Right lobe of liver (tissue), 6 donors: ENCODE measurements around the gene NDUFAB1. TPM values are rescaled to one million over a fixed set of nuclear protein-coding genes. Genes with fewer than 3 reads are reported as not detected.
"Not testable (repeated sequence)": the region's sequence is repeated elsewhere in the genome, so short reads cannot be mapped to it uniquely, and the experiment has no call there.

Experiments
- ATAC-seq, 4 donors: fragments of 200-7000 bp; cut with Tn5 transposase; one replicate each; pipeline ENCODE4 v1.9.1; 2020; ENCODE audit warnings: mild to moderate bottlenecking in 4 of 4, moderate library complexity in 4 of 4
- DNase-seq, 3 donors: peaks; one replicate each; pipeline ENCODE4 v3.0.0-alpha.2; 2020
- H3K27ac ChIP-seq, 3 donors: fragments of 200-600 bp; one replicate each; pipeline ENCODE4 v1.8.0; 2022
- H3K27me3 ChIP-seq, 2 donors: fragments of 200-600 bp; one replicate each; pipeline ENCODE4 v1.8.0; 2022
- H3K36me3 ChIP-seq, 4 donors: fragments of 200-600 bp; sonication (generic) in 1 of 4; one replicate each; pipeline versions ENCODE4 v1.5.1 to v1.8.0; 2017 to 2022; ENCODE audit warnings: control low read depth in 1 of 4
- H3K4me1 ChIP-seq, 4 donors: fragments of 200-600 bp; sonication (generic) in 1 of 4; one replicate each; pipeline versions ENCODE4 v1.5.1 to v1.8.0; 2017 to 2022; ENCODE audit warnings: control low read depth in 1 of 4
- H3K4me3 ChIP-seq, 3 donors: fragments of 200-600 bp; one replicate each; pipeline ENCODE4 v1.8.0; 2022
- H3K9me3 ChIP-seq, 4 donors: fragments of 200-600 bp; sonication (generic) in 1 of 4; one replicate each; pipeline versions ENCODE4 v1.5.1 to v1.8.0; 2017 to 2022; ENCODE audit warnings: control low read depth in 1 of 4
- POLR2A ChIP-seq: fragments of 450-650 bp; IDR thresholded peaks from one replicate; pipeline ENCODE4 v1.6.1; 2017; ENCODE audit warnings: antibody characterized with exemption, mild to moderate bottlenecking
- WGBS: methylation state at CpG from one replicate; pipeline ENCODE4 v1.1.6; 2018; ENCODE audit warnings: low coverage, low lambda C conversion rate; ENCODE audit not compliant: insufficient coverage; ENCODE audit errors: missing lambda C conversion rate; 5-methylcytosine and 5-hydroxymethylcytosine counted together
- intact Hi-C, 2 donors: fragments of 100-400 bp; cut with DNase I; formaldehyde crosslinking; loops; one replicate each; pipeline versions ENCODE4 v1.11.2 to v1.14.1; 2022
- total RNA-seq, 6 experiments: library from RNA; depleted of rRNA in 2 of 6; stranded (reverse); fragments of >200 nt in 2 of 6; fragmentation: NEBNext Ultra II Directional in 3 of 6; extraction: Animal tissue kit (Norgen Biotek cat#: 25700) in 3 of 6; gene quantifications; one replicate each; pipeline versions ENCODE4 v1.1.0 to v1.2.4, GENCODE V29; 2016 to 2023
- TF ChIP-seq, protein P1 (sequence below), 4 donors: fragments of 200-600 bp in 3 of 4; fragments of 450-650 bp in 1 of 4; IDR thresholded peaks; one replicate each; pipeline versions ENCODE4 v1.5.1 to v1.8.0; 2016 to 2022; ENCODE audit warnings: antibody characterized with exemption in 4 of 4, mild to moderate bottlenecking in 2 of 4
- donor health status: DM: no; HTN: yes; CAD: no.
- donor health status: DM: no; HTN: no; CAD: no.
- donor health status: DM: no; HTN: no; CAD: no.
- donor health status: DM: no; HTN: yes; CAD: no.
- donor health status: DM: no; HTN: yes; CAD: no.

NDUFAB1 gene
- total RNA-seq, 6 experiments from 2014 or later, result 53.9 to 87.3 (median 63.9) TPM

DNA sequence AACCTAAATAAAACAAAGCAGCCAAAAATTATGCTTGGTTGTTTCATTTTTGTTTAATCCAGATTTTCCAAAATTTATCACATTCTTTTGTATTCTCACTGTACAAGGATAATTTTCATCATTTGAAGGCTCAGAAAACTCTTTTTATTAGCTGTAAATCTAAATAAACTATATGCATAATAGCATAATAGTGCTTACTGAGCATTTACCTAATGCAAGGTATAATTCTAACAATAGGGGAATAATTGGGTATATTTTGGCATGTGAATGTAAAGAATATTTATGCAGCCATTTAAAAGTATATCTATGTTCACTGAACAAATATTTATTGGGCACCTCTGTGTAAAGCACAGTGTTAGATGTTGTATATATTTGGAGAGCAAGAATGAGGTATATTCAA, 28.0 kb upstream of the NDUFAB1 start:
- ATAC-seq (no peak), DNase-seq (no peak)
- peaks cover 4 to 62% (median 26%) of the 10 kb centered on the region in 4 donors for H3K36me3 ChIP-seq
- TF ChIP-seq POLR2A, result no peak
- TF ChIP-seq, protein P1, sequence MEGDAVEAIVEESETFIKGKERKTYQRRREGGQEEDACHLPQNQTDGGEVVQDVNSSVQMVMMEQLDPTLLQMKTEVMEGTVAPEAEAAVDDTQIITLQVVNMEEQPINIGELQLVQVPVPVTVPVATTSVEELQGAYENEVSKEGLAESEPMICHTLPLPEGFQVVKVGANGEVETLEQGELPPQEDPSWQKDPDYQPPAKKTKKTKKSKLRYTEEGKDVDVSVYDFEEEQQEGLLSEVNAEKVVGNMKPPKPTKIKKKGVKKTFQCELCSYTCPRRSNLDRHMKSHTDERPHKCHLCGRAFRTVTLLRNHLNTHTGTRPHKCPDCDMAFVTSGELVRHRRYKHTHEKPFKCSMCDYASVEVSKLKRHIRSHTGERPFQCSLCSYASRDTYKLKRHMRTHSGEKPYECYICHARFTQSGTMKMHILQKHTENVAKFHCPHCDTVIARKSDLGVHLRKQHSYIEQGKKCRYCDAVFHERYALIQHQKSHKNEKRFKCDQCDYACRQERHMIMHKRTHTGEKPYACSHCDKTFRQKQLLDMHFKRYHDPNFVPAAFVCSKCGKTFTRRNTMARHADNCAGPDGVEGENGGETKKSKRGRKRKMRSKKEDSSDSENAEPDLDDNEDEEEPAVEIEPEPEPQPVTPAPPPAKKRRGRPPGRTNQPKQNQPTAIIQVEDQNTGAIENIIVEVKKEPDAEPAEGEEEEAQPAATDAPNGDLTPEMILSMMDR (IDR thresholded peaks at IDR 0.05), result no peak
- no peaks in the 10 kb centered on the region for H3K9me3 ChIP-seq
- H3K27ac ChIP-seq, result no peak overlapping the region
- no peaks in the 10 kb centered on the region for H3K27me3 ChIP-seq
- no peaks in the 10 kb centered on the region for H3K4me1 ChIP-seq
- H3K4me3 ChIP-seq, result no peak overlapping the region
- intact Hi-C loops, result no loop called here

DNA sequence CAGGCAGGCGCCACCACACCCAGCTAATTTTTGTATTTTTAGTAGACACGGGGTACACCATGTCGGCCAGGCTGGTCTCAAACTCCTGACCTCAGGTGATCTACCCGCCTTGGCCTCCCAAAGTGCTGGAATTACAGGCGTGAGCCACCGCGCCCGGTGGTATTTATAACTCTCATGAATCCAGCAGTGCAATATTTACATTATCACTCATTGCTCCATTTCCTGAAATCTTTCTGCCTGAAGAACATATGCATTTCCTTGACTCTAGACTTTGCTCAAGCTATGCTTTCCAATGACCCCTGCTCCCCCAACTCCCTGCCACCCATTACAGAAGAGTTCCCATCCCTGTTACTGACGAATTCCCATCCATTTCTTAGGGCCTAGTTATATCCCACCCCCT, 19.7 kb upstream of the NDUFAB1 start:
- intact Hi-C loops, result no loop called here
- Histone ChIP-seq H3K9me3 (no peaks in the 10 kb centered on the region), H3K4me3 (no peak overlapping the region), H3K27ac (no peak overlapping the region), H3K36me3 (peaks cover 4 to 23% (median 10%) of the 10 kb centered on the region in 4 donors), H3K4me1 (no peaks in the 10 kb centered on the region), H3K27me3 (no peaks in the 10 kb centered on the region)
- no peak for ATAC-seq
- WGBS, result 100% methylated on average over 6 of the region's 9 CpGs
- DNase-seq, result no peak
- no peak for TF ChIP-seq POLR2A
- TF ChIP-seq, protein P1 (IDR thresholded peaks at IDR 0.05), result no peak

DNA sequence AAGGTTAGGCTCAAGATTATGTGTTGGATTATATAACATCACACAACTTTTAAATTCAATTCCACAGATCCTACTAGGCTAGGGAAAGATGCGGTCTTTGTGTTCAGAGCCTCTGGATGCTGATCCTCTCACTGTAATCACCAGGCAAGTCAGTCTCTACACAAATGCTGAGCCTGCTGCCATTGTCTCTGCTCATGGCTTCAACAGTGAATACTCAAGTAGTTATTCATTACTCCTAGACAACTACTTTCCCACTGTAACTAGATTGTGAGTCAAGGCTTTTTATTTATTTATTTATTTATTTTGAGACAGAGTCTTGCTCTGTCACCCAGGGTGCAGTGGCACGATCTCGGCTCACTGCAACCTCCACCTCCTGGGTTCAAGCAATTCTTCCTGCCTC, 15.8 kb upstream of the NDUFAB1 start:
- H3K9me3 ChIP-seq, result no peaks in the 10 kb centered on the region
- H3K36me3 ChIP-seq, result peaks cover 0 to 14% (median 2%) of the 10 kb centered on the region in 4 donors
- intact Hi-C loops, result no loop called here
- ATAC-seq, result no peak
- DNase-seq, result no peak
- no peaks in the 10 kb centered on the region for H3K27me3 ChIP-seq
- H3K4me3 ChIP-seq, result no peak overlapping the region
- TF ChIP-seq, protein P1 (IDR thresholded peaks at IDR 0.05), result no peak
- TF ChIP-seq POLR2A, result no peak
- 89% methylated on average over 3 of the region's 3 CpGs for WGBS
- no peak overlapping the region for H3K27ac ChIP-seq
- H3K4me1 ChIP-seq, result no peaks in the 10 kb centered on the region

DNA sequence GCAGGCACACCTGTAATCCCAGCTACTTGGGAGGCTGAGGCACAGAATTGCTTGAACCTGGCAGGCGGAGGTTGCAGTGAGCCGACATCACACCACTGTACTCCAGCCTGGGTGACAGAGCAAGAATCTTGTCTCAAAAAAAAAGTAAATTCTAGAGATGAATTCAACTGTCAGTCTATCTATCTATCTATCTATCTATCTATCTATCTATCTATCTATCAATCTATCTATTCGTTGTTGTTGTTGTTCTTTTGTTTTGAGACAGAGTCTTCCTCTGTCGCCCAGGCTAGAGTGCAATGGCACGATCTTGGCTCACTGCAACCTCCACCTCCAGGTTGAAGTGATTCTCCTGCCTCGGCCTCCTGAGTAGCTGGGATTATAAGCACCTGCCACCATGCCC, 14.8 kb upstream of the NDUFAB1 start:
- DNase-seq, H3K4me3 ChIP-seq, H3K27me3 ChIP-seq, intact Hi-C loops, H3K9me3 ChIP-seq, H3K27ac ChIP-seq, ATAC-seq, H3K4me1 ChIP-seq: not testable (repeated sequence)
- WGBS, result 94% methylated on average over 5 of the region's 6 CpGs
- H3K36me3 ChIP-seq, result peaks cover 0 to 14% (median 2%) of the 10 kb centered on the region in 4 donors

DNA sequence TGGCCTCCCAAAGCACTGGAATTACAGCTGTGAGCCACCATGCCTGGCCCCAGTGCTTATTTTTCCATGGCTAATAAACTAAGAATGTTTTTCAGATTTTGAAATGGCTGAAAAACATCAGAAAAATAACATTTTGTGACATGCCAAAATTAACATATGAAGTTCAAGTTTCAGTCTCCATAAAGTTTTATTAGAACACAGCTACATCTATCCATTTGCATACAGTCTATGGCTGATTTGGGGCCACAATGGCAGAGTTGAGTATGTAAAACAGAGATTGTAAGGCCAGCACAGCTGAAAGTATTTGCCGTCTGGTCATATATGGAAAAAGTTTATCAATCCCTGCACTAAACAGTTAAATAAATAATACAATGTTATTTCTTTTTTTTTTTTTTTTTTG, 13.8 kb upstream of the NDUFAB1 start:
- ATAC-seq, result no peak
- intact Hi-C loops, result no loop called here
- no peak overlapping the region for H3K4me3 ChIP-seq
- 94% methylated on average over 1 of the region's 1 CpG for WGBS
- no peaks in the 10 kb centered on the region for H3K9me3 ChIP-seq
- DNase-seq, result no peak
- no peaks in the 10 kb centered on the region for H3K4me1 ChIP-seq
- no peak overlapping the region for H3K27ac ChIP-seq
- peaks cover 0 to 14% (median 2%) of the 10 kb centered on the region in 4 donors for H3K36me3 ChIP-seq
- no peak for TF ChIP-seq POLR2A
- TF ChIP-seq, protein P1 (IDR thresholded peaks at IDR 0.05), result no peak
- no peaks in the 10 kb centered on the region for H3K27me3 ChIP-seq
